ENCODE measurements around the gene MMD2.

- no peak for TF ChIP-seq EZH2 (optimal IDR thresholded peaks at IDR 0.05; ENCODE audit: low read depth, low read length)
- TF ChIP-seq, protein P1, sequence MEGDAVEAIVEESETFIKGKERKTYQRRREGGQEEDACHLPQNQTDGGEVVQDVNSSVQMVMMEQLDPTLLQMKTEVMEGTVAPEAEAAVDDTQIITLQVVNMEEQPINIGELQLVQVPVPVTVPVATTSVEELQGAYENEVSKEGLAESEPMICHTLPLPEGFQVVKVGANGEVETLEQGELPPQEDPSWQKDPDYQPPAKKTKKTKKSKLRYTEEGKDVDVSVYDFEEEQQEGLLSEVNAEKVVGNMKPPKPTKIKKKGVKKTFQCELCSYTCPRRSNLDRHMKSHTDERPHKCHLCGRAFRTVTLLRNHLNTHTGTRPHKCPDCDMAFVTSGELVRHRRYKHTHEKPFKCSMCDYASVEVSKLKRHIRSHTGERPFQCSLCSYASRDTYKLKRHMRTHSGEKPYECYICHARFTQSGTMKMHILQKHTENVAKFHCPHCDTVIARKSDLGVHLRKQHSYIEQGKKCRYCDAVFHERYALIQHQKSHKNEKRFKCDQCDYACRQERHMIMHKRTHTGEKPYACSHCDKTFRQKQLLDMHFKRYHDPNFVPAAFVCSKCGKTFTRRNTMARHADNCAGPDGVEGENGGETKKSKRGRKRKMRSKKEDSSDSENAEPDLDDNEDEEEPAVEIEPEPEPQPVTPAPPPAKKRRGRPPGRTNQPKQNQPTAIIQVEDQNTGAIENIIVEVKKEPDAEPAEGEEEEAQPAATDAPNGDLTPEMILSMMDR (IDR thresholded peaks at IDR 0.05; ENCODE audit: low read length), result no peak
These were observed 319 bp upstream of the MMD2 start for GRCh38 chr7:4959306-4959705.
